Kasumi-1 (cell line): ENCODE measurements around the gene TET2.

ENCODE experiments used
- DNase-seq, 2 experiments: peaks; one replicate each; lab custom pipeline; 2025; lab: John Stamatoyannopoulos, UW

TET2 gene

GRCh38 chr4:105140684-105141490 is 5.8 kb upstream of the TET2 start:
- peak; percentile 28 to 48 for DNase-seq

GRCh38 chr4:105145156-105145902 is 1.3 kb upstream of the TET2 start:
- DNase-seq, result peak; percentile 79 to 81

GRCh38 chr4:105145903-105146275 is 787 bp upstream of the TET2 start:
- DNase-seq, result peak; percentile 33 to 35

GRCh38 chr4:105147016-105147552 is 408 bp downstream of the TET2 start:
- peak in 1 of 2 experiments; percentile 62 for DNase-seq

- peak; percentile 56 to 63 for DNase-seq
Measured at GRCh38 chr4:105147553-105148161, 981 bp downstream of the TET2 start.

GRCh38 chr4:105148356-105148755 is 1.7 kb downstream of the TET2 start:
- DNase-seq, result no peak

GRCh38 chr4:105148776-105149175 is 2.1 kb downstream of the TET2 start:
- no peak for DNase-seq

- no peak for DNase-seq
Measured at GRCh38 chr4:105149771-105150170, 3.1 kb downstream of the TET2 start.

GRCh38 chr4:105150503-105150902 is 3.8 kb downstream of the TET2 start:
- no peak for DNase-seq

GRCh38 chr4:105153749-105154148 is 7.1 kb downstream of the TET2 start:
- DNase-seq, result no peak

- DNase-seq, result no peak
Measured at GRCh38 chr4:105154576-105154975, 7.9 kb downstream of the TET2 start.

GRCh38 chr4:105155426-105155825 is 8.8 kb downstream of the TET2 start:
- no peak for DNase-seq

GRCh38 chr4:105158837-105159236 is 12.2 kb downstream of the TET2 start:
- DNase-seq, result no peak

- DNase-seq, result no peak
Measured at GRCh38 chr4:105162123-105162796, 15.6 kb downstream of the TET2 start.

GRCh38 chr4:105164548-105164947 is 17.9 kb downstream of the TET2 start:
- no peak for DNase-seq

- no peak for DNase-seq
Measured at GRCh38 chr4:105166066-105166465, 19.4 kb downstream of the TET2 start.

- peak; percentile 81 to 82 for DNase-seq
Measured at GRCh38 chr4:105170711-105171110, 24.0 kb downstream of the TET2 start.

- DNase-seq, result no peak
Measured at GRCh38 chr4:105171912-105172311, 25.2 kb downstream of the TET2 start.

GRCh38 chr4:105174098-105174497 is 27.4 kb downstream of the TET2 start:
- DNase-seq, result no peak

- no peak for DNase-seq
Measured at GRCh38 chr4:105179539-105180401, 33.1 kb downstream of the TET2 start.

- no peak for DNase-seq
Measured at GRCh38 chr4:105181259-105181658, 34.6 kb downstream of the TET2 start.
